Sigmoid colon (tissue), 7 donors: ENCODE data around the gene SGSM2. TPM values are rescaled to one million over a fixed set of nuclear protein-coding genes. Genes with fewer than 3 reads are reported as not detected.

Source experiments
- DNase-seq: peaks from one replicate; pipeline ENCODE4 v3.0.0-alpha.2; 2019
- H3K27ac ChIP-seq, 4 donors: fragments of 200-600 bp; sonication (generic); one replicate each; pipeline ENCODE4 v1.5.1; 2016 to 2019; ENCODE audit warnings: mild to moderate bottlenecking in 1 of 4
- H3K27me3 ChIP-seq, 3 donors: fragments of 200-600 bp; sonication (generic); one replicate each; pipeline ENCODE4 v1.5.1; 2019; ENCODE audit warnings: mild to moderate bottlenecking in 1 of 3
- H3K36me3 ChIP-seq, 4 donors: fragments of 200-600 bp; sonication (generic); one replicate each; pipeline ENCODE4 v1.5.1; 2016 to 2019
- H3K4me1 ChIP-seq, 4 donors: fragments of 200-600 bp; sonication (generic); one replicate each; pipeline ENCODE4 v1.5.1; 2017 to 2019
- H3K4me3 ChIP-seq, 4 donors: fragments of 200-600 bp; sonication (generic); one replicate each; pipeline ENCODE4 v1.5.1; 2017 to 2019; ENCODE audit warnings: mild to moderate bottlenecking in 2 of 4, moderate library complexity in 1 of 4
- H3K9me3 ChIP-seq, 4 donors: fragments of 200-600 bp in 3 of 4; sonication (generic) in 3 of 4; one replicate each; pipeline versions ENCODE4 v1.5.1 to v1.6.1; 2013 to 2019
- EP300 ChIP-seq, 4 donors: sonication (generic); formaldehyde crosslinking; IDR thresholded peaks; one replicate each; pipeline ENCODE4 v1.6.1; 2017; ENCODE audit warnings: antibody characterized with exemption in 4 of 4
- POLR2A ChIP-seq, 2 donors: fragments of 450-650 bp; IDR thresholded peaks; one replicate each; pipeline ENCODE4 v1.6.1; 2016; ENCODE audit warnings: antibody characterized with exemption in 2 of 2, mild to moderate bottlenecking in 2 of 2, moderate library complexity in 2 of 2
- POLR2AphosphoS5 ChIP-seq, 4 donors: sonication (generic); formaldehyde crosslinking; IDR thresholded peaks; one replicate each; pipeline ENCODE4 v1.6.1; 2017; ENCODE audit warnings: antibody characterized with exemption in 4 of 4
- WGBS, 2 donors: extraction: QIAGEN DNeasy Blood & Tissue Kit; methylation state at CpG; one replicate each; pipeline ENCODE4 v1.1.7; 2013; 5-methylcytosine and 5-hydroxymethylcytosine counted together
- intact Hi-C: fragments of 100-400 bp; cut with DNase I; formaldehyde crosslinking; loops from one replicate; pipeline ENCODE4 v1.15.1; 2023
- polyA plus RNA-seq, 3 donors: library from polyadenylated mRNA; stranded (reverse); fragments of 200-250 nt; gene quantifications; one replicate each; pipeline ENCODE4 v1.2.3, GENCODE V29; 2013
- total RNA-seq, 4 donors: library from RNA; depleted of rRNA; stranded (reverse); fragments of >200 nt; gene quantifications; one replicate each; pipeline ENCODE4 v1.1.0, GENCODE V29; 2016
- TF ChIP-seq, protein P1 (sequence below), 4 experiments: fragments of 450-650 bp in 3 of 4; fragments of 200-600 bp in 1 of 4; IDR thresholded peaks; one replicate each; pipeline ENCODE4 v1.5.1; 2016 to 2019; ENCODE audit warnings: antibody characterized with exemption in 4 of 4, mild to moderate bottlenecking in 3 of 4, moderate library complexity in 2 of 4
- donor health status: healthy with polysubstance abuse.
- donor health status: Bipolar disorder and iron deficiency.
- donor health status: healthy.

The SGSM2 gene
- total and polyA plus RNA-seq, 7 donors = 6.2 to 79.8 (median 43.9) TPM

DNA sequence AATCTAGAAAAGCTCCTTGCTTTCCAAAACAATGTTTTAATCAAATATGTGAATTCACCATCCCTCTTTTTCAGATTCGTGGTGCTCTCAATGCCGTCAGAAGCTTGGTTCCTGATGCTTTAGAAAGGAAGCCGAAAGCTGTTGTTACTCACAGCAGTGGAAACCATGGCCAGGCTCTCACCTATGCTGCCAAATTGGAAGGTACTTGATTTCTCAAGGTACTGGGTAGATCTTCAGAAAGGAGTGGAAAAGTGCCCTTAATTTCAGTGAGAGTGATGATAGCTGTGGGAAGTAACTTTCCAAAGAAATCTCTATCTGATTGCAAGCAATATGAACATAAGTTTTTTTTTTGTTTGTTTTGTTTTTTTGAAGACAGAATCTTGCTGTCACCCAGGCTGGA is 19.5 kb upstream of the SGSM2 start:
- TF ChIP-seq POLR2AphosphoS5 (IDR thresholded peaks at IDR 0.05) (no peak), POLR2A (IDR thresholded peaks at IDR 0.05) (no peak), EP300 (IDR thresholded peaks at IDR 0.05) (no peak)
- TF ChIP-seq, protein P1, sequence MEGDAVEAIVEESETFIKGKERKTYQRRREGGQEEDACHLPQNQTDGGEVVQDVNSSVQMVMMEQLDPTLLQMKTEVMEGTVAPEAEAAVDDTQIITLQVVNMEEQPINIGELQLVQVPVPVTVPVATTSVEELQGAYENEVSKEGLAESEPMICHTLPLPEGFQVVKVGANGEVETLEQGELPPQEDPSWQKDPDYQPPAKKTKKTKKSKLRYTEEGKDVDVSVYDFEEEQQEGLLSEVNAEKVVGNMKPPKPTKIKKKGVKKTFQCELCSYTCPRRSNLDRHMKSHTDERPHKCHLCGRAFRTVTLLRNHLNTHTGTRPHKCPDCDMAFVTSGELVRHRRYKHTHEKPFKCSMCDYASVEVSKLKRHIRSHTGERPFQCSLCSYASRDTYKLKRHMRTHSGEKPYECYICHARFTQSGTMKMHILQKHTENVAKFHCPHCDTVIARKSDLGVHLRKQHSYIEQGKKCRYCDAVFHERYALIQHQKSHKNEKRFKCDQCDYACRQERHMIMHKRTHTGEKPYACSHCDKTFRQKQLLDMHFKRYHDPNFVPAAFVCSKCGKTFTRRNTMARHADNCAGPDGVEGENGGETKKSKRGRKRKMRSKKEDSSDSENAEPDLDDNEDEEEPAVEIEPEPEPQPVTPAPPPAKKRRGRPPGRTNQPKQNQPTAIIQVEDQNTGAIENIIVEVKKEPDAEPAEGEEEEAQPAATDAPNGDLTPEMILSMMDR (IDR thresholded peaks at IDR 0.05) = no peak
- Histone ChIP-seq H3K36me3 (peaks cover 1 to 34% (median 5%) of the 10 kb centered on the region in 4 donors), H3K9me3 (no peaks in the 10 kb centered on the region), H3K27ac (no peak overlapping the region), H3K4me1 (no peaks in the 10 kb centered on the region), H3K4me3 (no peak overlapping the region), H3K27me3 (no peaks in the 10 kb centered on the region)
- no peak for DNase-seq
- intact Hi-C loops = no loop called here
- WGBS, 2 donors = 91 to 98% methylated on average over 3 of the region's 3 CpGs

DNA sequence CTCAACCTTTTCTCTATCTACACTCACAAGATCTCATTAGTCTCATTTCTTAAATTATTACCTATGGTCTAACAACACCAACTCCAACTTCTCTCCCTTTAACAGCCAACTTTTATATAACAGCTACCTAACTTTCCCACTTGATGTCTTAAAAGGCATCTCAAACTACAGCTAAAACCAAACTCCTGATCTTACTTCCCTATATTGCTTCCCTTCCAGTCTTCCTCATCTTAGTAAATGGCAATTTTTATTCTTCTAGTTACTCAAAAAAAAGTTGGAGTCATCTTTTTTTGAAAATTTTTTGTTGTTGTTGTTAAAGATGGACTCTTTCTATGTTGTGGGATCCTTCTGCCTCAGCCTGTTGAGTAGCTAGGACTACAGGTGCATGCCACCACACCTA is 18.2 kb upstream of the SGSM2 start:
- H3K27ac ChIP-seq = no peak overlapping the region
- H3K36me3 ChIP-seq = peaks cover 11 to 47% (median 18%) of the 10 kb centered on the region in 4 donors
- DNase-seq = no peak
- no peaks in the 10 kb centered on the region for H3K27me3 ChIP-seq
- intact Hi-C loops = no loop called here
- no peak overlapping the region for H3K4me3 ChIP-seq
- TF ChIP-seq, protein P1 (IDR thresholded peaks at IDR 0.05) = no peak
- no peak for TF ChIP-seq EP300 (IDR thresholded peaks at IDR 0.05)
- TF ChIP-seq POLR2A (IDR thresholded peaks at IDR 0.05) = no peak
- TF ChIP-seq POLR2AphosphoS5 (IDR thresholded peaks at IDR 0.05) = no peak
- no peaks in the 10 kb centered on the region for H3K9me3 ChIP-seq
- no peaks in the 10 kb centered on the region for H3K4me1 ChIP-seq

- intact Hi-C loops = no loop called here
- Histone ChIP-seq H3K9me3 (no peaks in the 10 kb centered on the region), H3K4me1 (no peaks in the 10 kb centered on the region), H3K27me3 (no peaks in the 10 kb centered on the region), H3K36me3 (peaks cover 18 to 70% (median 37%) of the 10 kb centered on the region in 4 donors), H3K4me3 (no peak overlapping the region), H3K27ac (no peak overlapping the region)
- DNase-seq = no peak
- no peak for TF ChIP-seq EP300 (IDR thresholded peaks at IDR 0.05)
- TF ChIP-seq, protein P1 (IDR thresholded peaks at IDR 0.05) = no peak
- 44 to 63% methylated on average over 1 of the region's 1 CpG for WGBS, 2 donors
Measured at GRCh38 chr17:2321399-2321798, 15.9 kb upstream of the SGSM2 start.

DNA sequence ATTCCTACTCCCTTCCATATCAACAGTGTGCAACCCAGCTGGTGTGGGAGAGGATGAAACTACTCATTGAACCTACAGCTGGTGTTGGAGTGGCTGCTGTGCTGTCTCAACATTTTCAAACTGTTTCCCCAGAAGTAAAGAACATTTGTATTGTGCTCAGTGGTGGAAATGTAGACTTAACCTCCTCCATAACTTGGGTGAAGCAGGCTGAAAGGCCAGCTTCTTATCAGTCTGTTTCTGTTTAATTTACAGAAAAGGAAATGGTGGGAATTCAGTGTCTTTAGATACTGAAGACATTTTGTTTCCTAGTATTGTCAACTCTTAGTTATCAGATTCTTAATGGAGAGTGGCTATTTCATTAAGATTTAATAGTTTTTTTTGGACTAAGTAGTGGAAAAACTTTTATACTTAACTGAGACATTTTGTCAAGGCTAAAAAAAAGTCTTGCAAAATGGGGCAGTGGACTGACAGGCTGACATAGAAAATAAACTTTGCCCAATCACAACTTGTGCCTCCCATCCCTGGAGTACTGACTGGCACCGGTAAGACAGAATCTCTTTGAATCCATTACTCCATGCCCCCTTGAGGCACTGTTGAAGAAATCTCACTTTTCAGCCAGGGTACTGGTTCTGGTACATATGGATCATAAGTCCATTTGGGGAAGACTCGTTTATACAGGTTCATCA is 13.5 kb upstream of the SGSM2 start:
- Histone ChIP-seq H3K4me3 (no peak overlapping the region), H3K27ac (no peak overlapping the region), H3K27me3 (no peaks in the 10 kb centered on the region), H3K36me3 (peaks cover 18 to 87% (median 42%) of the 10 kb centered on the region in 4 donors), H3K4me1 (no peaks in the 10 kb centered on the region), H3K9me3 (no peaks in the 10 kb centered on the region)
- intact Hi-C loops = no loop called here
- DNase-seq = no peak
- TF ChIP-seq POLR2A (IDR thresholded peaks at IDR 0.05) = no peak
- TF ChIP-seq, protein P1 (IDR thresholded peaks at IDR 0.05) = no peak
- no peak for TF ChIP-seq POLR2AphosphoS5 (IDR thresholded peaks at IDR 0.05)
- no peak for TF ChIP-seq EP300 (IDR thresholded peaks at IDR 0.05)
- WGBS, 2 donors = 80 to 93% methylated on average over 2 of the region's 2 CpGs

- TF ChIP-seq POLR2AphosphoS5 (IDR thresholded peaks at IDR 0.05) (no peak), POLR2A (IDR thresholded peaks at IDR 0.05) (no peak), EP300 (IDR thresholded peaks at IDR 0.05) (no peak)
- TF ChIP-seq, protein P1 (IDR thresholded peaks at IDR 0.05) = no peak
- intact Hi-C loops = loop anchor here (10.0 kb wide), 1 partner anchor 83 kb away; no protein-coding TSS in a partner anchor
- H3K36me3 ChIP-seq = peaks cover 26 to 89% (median 61%) of the 10 kb centered on the region in 4 donors
- WGBS, 2 donors = 56 to 61% methylated on average over 3 of the region's 3 CpGs
- H3K4me3 ChIP-seq = no peak overlapping the region
- no peak overlapping the region for H3K27ac ChIP-seq
- H3K27me3 ChIP-seq = no peaks in the 10 kb centered on the region
- no peak for DNase-seq
- no peaks in the 10 kb centered on the region for H3K9me3 ChIP-seq
- H3K4me1 ChIP-seq = peaks cover 0 to 18% (median 13%) of the 10 kb centered on the region in 4 donors
Measured at GRCh38 chr17:2331303-2331702, 6.0 kb upstream of the SGSM2 start.
